ENCODE measurements around the gene AMFR.

The AMFR gene

GRCh38 chr16:56328276-56329022 lies 96.9 kb downstream of the AMFR start:
- DNase-seq = no peak

- no peak for DNase-seq
Measured at GRCh38 chr16:56327929-56328258, 97.5 kb downstream of the AMFR start.

DNA sequence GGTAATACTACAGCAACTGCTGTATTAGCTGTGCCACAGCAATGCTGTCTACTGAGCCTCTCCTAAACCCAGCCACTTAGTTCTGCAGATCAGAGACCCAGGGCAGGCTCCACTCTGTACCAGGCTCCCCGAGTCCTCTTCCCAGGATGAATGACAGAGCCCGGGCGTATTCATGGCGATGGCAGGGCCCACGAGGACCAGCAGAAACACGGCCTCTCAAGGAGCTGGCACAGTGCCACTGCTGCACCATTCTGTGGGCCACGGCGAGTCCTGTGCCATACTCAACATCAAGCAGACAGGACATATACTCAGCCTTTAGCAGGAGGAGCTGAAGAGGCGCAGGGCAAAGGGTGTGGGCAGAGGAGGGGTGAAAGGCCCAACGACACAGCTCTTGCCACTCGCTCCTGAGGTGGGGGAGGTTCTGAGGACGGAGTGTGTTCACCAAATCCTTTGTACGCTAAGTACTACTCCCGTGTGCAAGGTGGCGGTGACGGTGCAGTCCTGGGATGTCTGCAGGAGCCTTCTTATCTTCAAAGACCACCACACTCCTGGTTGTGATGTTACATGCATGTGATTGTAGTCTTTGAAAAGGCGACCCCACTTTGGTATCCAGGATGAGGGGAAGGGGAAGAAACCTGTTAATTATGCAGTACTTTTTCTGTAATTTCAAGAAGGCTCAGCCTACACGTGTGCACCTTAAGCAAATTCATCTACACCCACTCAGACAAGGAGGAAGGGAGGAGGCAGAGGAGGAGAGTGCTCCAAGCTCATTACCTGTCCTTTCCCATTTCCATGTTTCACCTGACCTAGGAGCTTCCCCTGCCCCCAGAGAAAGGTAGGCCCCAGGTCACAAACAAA lies 98.0 kb downstream of the AMFR start:
- DNase-seq = no peak

- no peak for DNase-seq
Measured at GRCh38 chr16:56325956-56326355, 99.4 kb downstream of the AMFR start.

DNA sequence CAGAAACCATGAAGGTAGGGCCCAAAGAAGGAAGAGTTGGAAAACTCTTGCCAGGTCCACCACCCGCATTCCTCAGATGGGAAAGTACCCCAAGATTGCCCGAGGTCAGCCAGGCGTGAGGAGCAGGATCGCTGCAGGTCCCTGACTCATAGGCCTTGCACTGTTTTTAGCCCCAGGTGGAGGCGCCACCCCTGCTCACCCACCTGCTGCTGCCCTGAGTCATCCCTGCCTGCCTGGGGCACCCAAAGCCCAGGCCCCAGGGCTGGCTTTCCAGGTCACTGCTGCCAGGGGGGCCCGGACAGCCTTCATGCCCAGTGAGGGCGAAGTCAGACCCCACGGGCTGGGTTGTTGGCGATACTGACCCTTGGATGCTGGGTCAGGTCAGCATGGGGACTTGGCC lies 100.9 kb downstream of the AMFR start:
- no peak for DNase-seq

DNA sequence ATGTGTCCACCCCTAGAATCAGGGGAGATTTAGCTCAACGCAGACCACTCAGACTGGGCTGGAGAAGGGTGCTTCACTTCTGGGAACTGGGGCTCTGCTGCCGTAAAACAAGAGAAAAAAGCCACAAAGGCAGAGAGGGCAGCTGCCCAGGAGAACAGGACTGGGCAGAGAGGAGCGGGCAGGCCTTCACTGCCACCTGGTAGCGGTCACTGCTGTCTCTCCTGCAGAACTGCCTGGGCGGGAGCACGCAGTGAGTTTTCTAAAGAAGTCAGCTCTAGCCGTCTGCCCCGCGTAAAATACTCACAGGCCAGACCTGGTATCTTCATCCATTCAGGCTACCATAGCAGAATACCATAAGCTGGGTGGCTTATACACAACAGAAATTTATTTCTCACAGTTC lies 103.8 kb downstream of the AMFR start:
- DNase-seq = no peak

GRCh38 chr16:56320811-56321558 lies 104.4 kb downstream of the AMFR start:
- no peak for DNase-seq

- DNase-seq = no peak
Measured at GRCh38 chr16:56320056-56320455, 105.3 kb downstream of the AMFR start.

DNA sequence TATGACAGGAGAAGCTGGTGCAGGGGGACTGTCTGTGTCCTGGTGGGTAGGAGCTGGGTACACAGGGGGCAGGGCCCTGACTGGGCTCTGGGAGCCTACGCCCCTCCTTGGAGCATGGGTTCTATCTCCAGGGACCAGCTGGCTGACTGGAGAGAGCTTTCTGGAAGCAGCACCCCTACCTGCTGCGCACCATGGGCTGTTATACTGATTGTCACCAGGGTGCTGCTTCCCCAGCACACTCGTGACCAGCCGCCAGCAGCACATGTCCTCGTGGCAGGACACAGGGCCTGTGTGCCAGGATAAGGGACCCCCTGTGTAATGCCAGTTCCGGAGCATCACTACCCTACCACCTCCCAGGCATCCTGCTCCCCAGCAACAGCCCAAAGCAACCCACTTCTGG lies 106.0 kb downstream of the AMFR start:
- DNase-seq = no peak

DNA sequence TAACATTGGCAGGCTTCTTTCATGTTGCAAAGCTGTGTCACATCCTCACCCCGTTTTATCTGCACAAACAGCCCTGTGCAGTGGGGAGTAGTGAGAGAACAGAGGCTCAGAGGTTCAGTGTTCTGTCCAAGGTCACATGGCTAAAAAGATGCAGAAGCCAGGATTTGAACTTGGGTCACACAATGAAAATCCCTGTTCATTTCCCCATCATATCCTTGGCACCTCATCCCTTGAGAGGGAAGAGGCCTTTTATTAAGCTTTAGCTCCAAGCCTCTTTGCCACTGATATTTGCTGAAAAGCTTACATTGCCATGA lies 106.6 kb downstream of the AMFR start:
- DNase-seq = no peak

DNA sequence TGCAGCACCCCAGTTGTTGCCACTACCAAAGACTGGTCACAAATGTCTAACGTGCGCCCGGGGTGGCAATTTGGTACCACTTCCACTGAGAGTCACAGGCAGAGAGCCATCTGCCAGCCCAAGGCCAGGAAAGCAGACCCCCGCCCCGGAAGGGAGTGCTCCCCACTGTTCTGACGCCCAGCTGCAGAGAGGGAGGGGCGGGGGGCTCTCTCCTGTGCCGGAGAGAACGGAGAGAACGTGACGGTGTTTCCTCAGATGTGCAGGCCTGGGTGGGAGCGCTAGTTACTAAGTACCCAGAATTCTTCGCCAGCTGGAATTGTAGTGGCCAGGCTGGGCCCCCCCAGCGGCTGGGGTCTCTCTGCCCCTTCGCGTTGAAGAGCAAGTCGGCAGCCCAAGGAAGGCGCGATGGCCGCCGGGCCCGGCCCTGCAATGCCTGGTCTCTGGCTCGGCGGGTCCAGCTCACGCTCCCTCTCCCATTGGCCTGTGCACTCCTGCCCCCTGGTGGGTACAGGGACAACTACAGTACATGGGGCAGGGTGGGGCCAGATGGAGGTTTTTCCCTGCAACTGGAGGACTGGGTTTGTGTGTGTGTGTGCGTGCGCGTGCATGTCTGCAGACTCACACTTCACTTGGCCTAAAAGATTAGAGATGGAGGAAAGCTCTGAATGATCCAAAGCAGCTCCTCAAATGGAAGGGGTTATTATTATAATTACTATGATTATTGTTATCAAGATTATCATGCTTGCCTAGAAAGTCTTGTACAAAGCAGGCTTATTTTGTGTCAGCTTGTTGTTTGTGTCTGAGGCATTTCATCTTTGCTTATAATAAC lies 107.1 kb downstream of the AMFR start:
- no peak for DNase-seq

DNA sequence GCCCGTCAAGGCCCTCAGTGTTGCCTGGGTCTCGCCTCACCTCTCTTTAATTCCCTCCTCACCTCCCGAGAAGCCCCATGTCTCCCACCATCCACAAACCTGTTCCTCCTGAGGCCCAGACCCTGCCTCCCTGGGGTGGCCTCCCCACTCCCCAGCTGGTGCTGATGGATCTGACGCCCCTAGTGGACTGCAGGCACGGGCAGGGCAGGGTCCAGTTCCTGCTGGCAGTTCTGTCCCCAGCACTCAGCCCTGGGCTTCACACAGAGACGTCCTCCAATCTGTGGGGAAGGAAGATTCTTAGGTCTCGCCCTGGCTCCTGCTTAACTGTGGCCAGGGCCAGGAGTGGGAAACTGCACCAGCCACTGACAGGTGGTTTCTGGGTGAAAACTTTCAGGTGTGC lies 108.8 kb downstream of the AMFR start:
- no peak for DNase-seq

DNA sequence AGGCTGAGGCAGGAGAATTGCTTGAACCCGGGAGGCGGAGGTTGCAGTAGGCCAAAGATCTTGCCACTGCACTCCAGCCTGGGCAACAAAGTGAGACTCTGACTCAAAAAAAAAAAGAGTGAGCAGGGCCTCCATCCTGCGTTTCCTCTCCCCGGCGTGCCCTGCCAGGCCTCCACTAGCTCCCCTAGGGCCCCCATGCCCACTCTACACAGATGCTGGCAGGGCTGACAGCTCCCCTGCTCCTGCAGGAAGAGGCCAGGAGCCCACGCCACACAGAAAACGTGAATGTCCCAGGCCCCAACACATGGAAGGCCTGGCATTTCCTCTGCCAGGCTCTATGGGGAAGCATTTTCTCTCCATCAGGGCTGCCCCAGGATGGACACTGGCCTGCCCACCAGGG lies 109.4 kb downstream of the AMFR start:
- DNase-seq = no peak

- DNase-seq = no peak
Measured at GRCh38 chr16:56314244-56314850, 111.0 kb downstream of the AMFR start.

DNA sequence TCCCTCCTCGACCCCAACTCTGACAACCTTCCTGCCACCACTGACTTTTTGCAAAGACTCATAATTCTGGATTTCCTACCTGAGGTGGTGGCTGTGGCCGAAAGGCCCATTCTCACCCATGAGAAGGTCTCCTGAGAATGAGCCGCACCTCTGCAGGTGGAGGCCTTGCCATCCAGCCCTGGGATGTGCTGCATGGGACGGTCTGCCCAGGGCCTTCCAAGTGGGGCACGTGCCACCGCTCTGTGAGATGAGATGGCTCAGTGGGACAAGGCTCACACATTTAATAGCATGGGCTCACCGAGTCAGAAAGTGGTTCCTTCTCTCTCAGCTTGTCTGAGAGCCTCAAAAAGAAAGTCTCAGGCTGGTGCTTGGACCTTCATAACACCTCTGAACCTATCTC lies 112.8 kb downstream of the AMFR start:
- no peak for DNase-seq

DNA sequence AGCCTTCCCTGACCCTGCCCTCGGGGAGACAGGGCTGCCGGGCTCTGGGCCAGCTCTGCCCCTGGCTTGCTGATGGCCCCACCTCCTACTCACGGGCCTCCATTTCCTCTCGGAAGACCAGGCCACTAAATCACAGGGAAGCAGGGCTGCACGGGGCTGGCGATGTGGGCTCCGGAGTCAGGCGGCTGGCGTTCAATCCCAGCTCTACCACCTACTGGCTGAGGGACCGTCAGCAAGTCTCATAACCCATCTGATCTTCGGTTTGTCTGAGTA lies 113.4 kb downstream of the AMFR start:
- DNase-seq = no peak
